Gastrocnemius medialis (tissue), 4 donors: ENCODE data around the gene CFAP300. TPM values are rescaled to one million over a fixed set of nuclear protein-coding genes. Genes with fewer than 3 reads are reported as not detected.
A peak's percentile ranks its signal among the peaks of the same experiment; 100 is the strongest.

Source experiments
- ATAC-seq, 2 donors: fragments of 150-250 bp; one replicate each; pipeline ENCODE4 v1.9.1; 2016
- DNase-seq, 2 donors: peaks; one replicate each; pipeline ENCODE4 v3.0.0-alpha.2; 2019
- H3K27ac ChIP-seq, 4 donors: fragments of 200-600 bp; sonication (generic); 1 replicate in 1 of 4; 2 replicates in 3 of 4; pipeline ENCODE4 v1.5.1; 2016 to 2018; ENCODE audit warnings: mild to moderate bottlenecking in 2 of 4, moderate library complexity in 1 of 4
- H3K27me3 ChIP-seq, 3 donors: fragments of 200-600 bp; sonication (generic) in 2 of 3; 1 replicate in 1 of 3; 2 replicates in 2 of 3; pipeline versions ENCODE4 v1.5.1 to v1.6.0; 2016 to 2019; ENCODE audit warnings: mild to moderate bottlenecking in 1 of 3, moderate library complexity in 1 of 3
- H3K36me3 ChIP-seq, 2 donors: fragments of 200-600 bp; sonication (generic) in 1 of 2; one replicate each; pipeline ENCODE4 v1.5.1; 2017 to 2018
- H3K4me1 ChIP-seq, 2 donors: fragments of 200-600 bp; sonication (generic) in 1 of 2; one replicate each; pipeline ENCODE4 v1.5.1; 2016 to 2017; ENCODE audit warnings: mild to moderate bottlenecking in 2 of 2
- H3K4me3 ChIP-seq, 4 donors: fragments of 200-600 bp; sonication (generic) in 3 of 4; 1 replicate in 1 of 4; 2 replicates in 3 of 4; pipeline ENCODE4 v1.5.1; 2016 to 2019; ENCODE audit warnings: mild to moderate bottlenecking in 2 of 4
- H3K9me3 ChIP-seq, 3 donors: fragments of 200-600 bp; sonication (generic) in 2 of 3; 1 replicate in 1 of 3; 2 replicates in 2 of 3; pipeline ENCODE4 v1.5.1; 2016 to 2019
- CTCF ChIP-seq, 5 experiments: fragments of 450-650 bp in 3 of 5; fragments of 200-600 bp in 2 of 5; sonication (generic) in 2 of 5; IDR thresholded peaks in 4 of 5; conservative IDR thresholded peaks in 1 of 5; 1 replicate in 4 of 5; 2 replicates in 1 of 5; pipeline ENCODE4 v1.5.1; 2016 to 2019; ENCODE audit warnings: antibody characterized with exemption in 5 of 5, mild to moderate bottlenecking in 3 of 5, moderate library complexity in 3 of 5
- POLR2A ChIP-seq, 2 donors: fragments of 450-650 bp; IDR thresholded peaks; one replicate each; pipeline ENCODE4 v1.6.1; 2017; ENCODE audit warnings: antibody characterized with exemption in 2 of 2, mild to moderate bottlenecking in 2 of 2, moderate library complexity in 2 of 2
- in situ Hi-C, 4 donors: fragments of 200-750 bp; cut with MboI; loops; one replicate each; pipeline versions ENCODE4 v1.15.0 to v1.8.0; 2017; ENCODE audit warnings: low sequenced_read_pairs in 4 of 4
- intact Hi-C: fragments of 100-400 bp; cut with DNase I; formaldehyde crosslinking; loops from one replicate; pipeline ENCODE4 v1.15.1; 2023; ENCODE audit warnings: low total_unique reads
- total RNA-seq, 4 donors: library from RNA; depleted of rRNA; stranded (reverse); fragments of >200 nt; gene quantifications; one replicate each; pipeline versions ENCODE4 v1.1.0 to v1.2.3, GENCODE V29; 2016

Gene CFAP300
- total RNA-seq, 4 donors from 2014 or later: 0.22 TPM; not detected in 3

GRCh38 chr11:102099755-102100154 is 52.5 kb downstream of the CFAP300 start:
- Histone ChIP-seq H3K27ac (no peak overlapping the region), H3K9me3 (no peaks in the 10 kb centered on the region), H3K36me3 (no peaks in the 10 kb centered on the region), H3K4me3 (no peak overlapping the region), H3K4me1 (no peaks in the 10 kb centered on the region), H3K27me3 (no peaks in the 10 kb centered on the region)
- ATAC-seq: no peak
- intact Hi-C loops: no loop called here
- DNase-seq: no peak
- no peak for TF ChIP-seq POLR2A (IDR thresholded peaks at IDR 0.05)
- TF ChIP-seq CTCF (IDR thresholded peaks at IDR 0.05 in 4 of 5, conservative IDR thresholded peaks at IDR 0.05 in 1 of 5): no peak
- in situ Hi-C loops: no loop called here

- in situ Hi-C loops (no loop called here), intact Hi-C loops (no loop called here)
- H3K9me3 ChIP-seq: no peaks in the 10 kb centered on the region
- no peaks in the 10 kb centered on the region for H3K36me3 ChIP-seq
- peak overlapping the region; percentile 93 to 99 (median 98) for H3K27ac ChIP-seq
- H3K4me1 ChIP-seq: peaks cover 14 to 23% of the 10 kb centered on the region in 2 donors
- no peak for ATAC-seq
- TF ChIP-seq POLR2A (IDR thresholded peaks at IDR 0.05) (no peak), CTCF (IDR thresholded peaks at IDR 0.05 in 4 of 5, conservative IDR thresholded peaks at IDR 0.05 in 1 of 5) (no peak)
- DNase-seq: no peak
- no peaks in the 10 kb centered on the region for H3K27me3 ChIP-seq
- no peak overlapping the region for H3K4me3 ChIP-seq
Observed at GRCh38 chr11:102108734-102109440, 61.6 kb downstream of the CFAP300 start.

- in situ Hi-C loops (no loop called here), intact Hi-C loops (loop anchor here (1.0 to 10.0 kb wide), 4 partner anchors 47 to 237 kb away; partner anchors contain the start of genes ANGPTL5, BIRC2 and CEP126)
- H3K27ac ChIP-seq: peak within 1 kb of the TSS; percentile 93 to 99 (median 98)
- peak within 1 kb of the TSS; percentile 79 to 96 (median 82) for H3K4me3 ChIP-seq
- no peaks in the 10 kb centered on the region for H3K9me3 ChIP-seq
- no peaks in the 10 kb centered on the region for H3K27me3 ChIP-seq
- peaks cover 25 to 35% of the 10 kb centered on the region in 2 donors for H3K4me1 ChIP-seq
- ATAC-seq (peak; percentile 75 to 79), DNase-seq (peak; percentile 78 to 91)
- no peaks in the 10 kb centered on the region for H3K36me3 ChIP-seq
- peak in 2 of 5 experiments; percentile 5 to 13 for TF ChIP-seq CTCF (IDR thresholded peaks at IDR 0.05 in 4 of 5, conservative IDR thresholded peaks at IDR 0.05 in 1 of 5)
- TF ChIP-seq POLR2A (IDR thresholded peaks at IDR 0.05): peak; percentile 60 to 75
Observed at GRCh38 chr11:102109896-102110760, 62.9 kb downstream of the CFAP300 start, which contains the start of gene YAP1. Gene YAP1 (plus strand): TSS chr11:102110447. CDS start chr11:102110849, 402 bp downstream.

GRCh38 chr11:102110761-102111010 is 63.4 kb downstream of the CFAP300 start:
- ATAC-seq (peak in 1 of 2 donors; percentile 34), DNase-seq (no peak)
- intact Hi-C loops: loop anchor here (1.0 to 10.0 kb wide), 4 partner anchors 46 to 236 kb away; partner anchors contain the start of genes ANGPTL5, BIRC2 and CEP126
- Histone ChIP-seq H3K9me3 (no peaks in the 10 kb centered on the region), H3K4me1 (peaks cover 31 to 41% of the 10 kb centered on the region in 2 donors), H3K27ac (peak overlapping the region; percentile 93 to 99 (median 98)), H3K4me3 (peak overlapping the region; percentile 79 to 96 (median 82)), H3K36me3 (no peaks in the 10 kb centered on the region), H3K27me3 (no peaks in the 10 kb centered on the region)
- in situ Hi-C loops: no loop called here
- TF ChIP-seq CTCF (IDR thresholded peaks at IDR 0.05 in 4 of 5, conservative IDR thresholded peaks at IDR 0.05 in 1 of 5): no peak
- TF ChIP-seq POLR2A (IDR thresholded peaks at IDR 0.05): no peak
